Tibial artery (tissue), 4 donors: ENCODE results near the gene CTAGE9.

Source experiments
- DNase-seq, 2 donors: peaks; one replicate each; pipeline ENCODE4 v3.0.0-alpha.2; 2019
- H3K27ac ChIP-seq, 2 donors: fragments of 200-600 bp; sonication (generic) in 1 of 2; 1 replicate in 1 of 2; 2 replicates in 1 of 2; pipeline ENCODE4 v1.5.1; 2018 to 2019; ENCODE audit warnings: mild to moderate bottlenecking in 1 of 2
- H3K27me3 ChIP-seq, 2 donors: fragments of 200-600 bp; sonication (generic) in 1 of 2; one replicate each; pipeline versions ENCODE4 v1.5.1 to v1.6.0; 2016 to 2019
- H3K36me3 ChIP-seq, 3 donors: fragments of 200-600 bp; sonication (generic) in 2 of 3; one replicate each; pipeline ENCODE4 v1.5.1; 2016 to 2019; ENCODE audit warnings: mild to moderate bottlenecking in 2 of 3
- H3K4me1 ChIP-seq, 4 donors: fragments of 200-600 bp; sonication (generic) in 2 of 4; 1 replicate in 3 of 4; 2 replicates in 1 of 4; pipeline ENCODE4 v1.5.1; 2016 to 2019
- H3K4me3 ChIP-seq, 2 donors: fragments of 200-600 bp; sonication (generic) in 1 of 2; 1 replicate in 1 of 2; 2 replicates in 1 of 2; pipeline ENCODE4 v1.5.1; 2018 to 2019; ENCODE audit warnings: mild to moderate bottlenecking in 2 of 2
- H3K9me3 ChIP-seq, 3 donors: fragments of 200-600 bp; sonication (generic) in 1 of 3; one replicate each; pipeline ENCODE4 v1.5.1; 2016 to 2019
- CTCF ChIP-seq, 2 experiments: fragments of 200-600 bp in 1 of 2; fragments of 450-650 bp in 1 of 2; IDR thresholded peaks; one replicate each; pipeline ENCODE4 v1.5.1; 2017 to 2019; ENCODE audit warnings: antibody characterized with exemption in 2 of 2, mild to moderate bottlenecking in 1 of 2, moderate library complexity in 1 of 2
- intact Hi-C: fragments of 100-400 bp; cut with DNase I; formaldehyde crosslinking; loops from one replicate; pipeline ENCODE4 v1.15.0; 2023; ENCODE audit warnings: low total_unique reads

Gene CTAGE9

DNA sequence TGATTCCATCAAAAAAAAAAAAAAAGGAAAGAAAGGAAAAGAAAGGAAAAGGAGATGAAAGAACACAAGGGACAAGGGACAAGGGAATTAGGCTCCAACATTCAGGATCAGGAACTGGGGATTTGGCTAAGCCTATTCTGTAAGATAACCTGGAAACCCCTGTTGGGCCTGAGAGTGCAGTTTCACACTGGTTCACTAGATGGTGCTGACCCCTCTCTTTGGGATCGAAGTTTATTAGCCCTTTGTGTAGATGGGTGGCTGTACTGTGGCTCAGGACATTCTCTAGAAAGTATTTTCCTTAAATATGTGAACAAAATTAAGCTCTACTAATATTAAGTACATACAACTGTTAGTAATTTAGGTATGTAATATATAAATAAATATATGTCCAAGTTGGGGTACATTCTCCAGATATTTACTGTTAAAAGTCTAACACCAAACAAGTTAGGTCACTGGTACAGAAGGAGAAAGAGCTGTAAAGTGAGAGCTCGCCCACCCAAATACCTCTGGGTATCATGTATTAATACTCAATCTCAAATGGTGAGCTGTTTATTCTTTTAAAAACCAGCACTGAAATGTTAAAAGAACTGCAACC is 15.9 kb downstream of the CTAGE9 start:
- peak in 1 of 2 donors; percentile 27 for DNase-seq
- no peak overlapping the region for H3K27ac ChIP-seq
- H3K9me3 ChIP-seq: no peaks in the 10 kb centered on the region
- H3K4me1 ChIP-seq: no peaks in the 10 kb centered on the region
- H3K4me3 ChIP-seq: no peak overlapping the region
- peak; percentile 76 to 86 for TF ChIP-seq CTCF (IDR thresholded peaks at IDR 0.05)
- no peaks in the 10 kb centered on the region for H3K36me3 ChIP-seq
- intact Hi-C loops: loop anchor here (5.0 kb wide), 1 partner anchor 212 kb away; no protein-coding TSS in a partner anchor
- H3K27me3 ChIP-seq: no peaks in the 10 kb centered on the region

DNA sequence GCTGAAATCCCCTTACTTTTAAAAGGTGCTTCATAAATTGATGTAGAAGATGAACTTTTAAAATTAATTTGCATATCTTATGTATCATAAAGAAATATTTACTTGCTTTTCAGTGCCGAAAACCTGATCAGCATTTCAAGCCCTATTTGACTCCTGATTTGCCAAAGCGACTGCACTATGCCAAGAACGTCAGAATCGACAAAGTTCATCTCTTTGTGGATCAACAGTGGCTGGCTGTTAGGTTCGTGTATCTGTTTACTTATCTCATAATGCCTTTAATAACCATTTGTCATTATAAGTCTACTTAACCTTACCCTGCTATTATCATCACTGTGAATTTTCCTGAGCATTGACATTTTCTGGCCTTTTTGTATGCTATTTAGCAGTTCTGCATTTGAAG is 17.4 kb downstream of the CTAGE9 start:
- Histone ChIP-seq H3K27me3 (no peaks in the 10 kb centered on the region), H3K4me1 (no peaks in the 10 kb centered on the region), H3K27ac (no peak overlapping the region), H3K36me3 (no peaks in the 10 kb centered on the region), H3K9me3 (no peaks in the 10 kb centered on the region), H3K4me3 (no peak overlapping the region)
- DNase-seq: no peak
- intact Hi-C loops: loop anchor here (5.0 kb wide), 1 partner anchor 214 kb away; no protein-coding TSS in a partner anchor
- no peak for TF ChIP-seq CTCF (IDR thresholded peaks at IDR 0.05)

- Histone ChIP-seq H3K4me1 (no peaks in the 10 kb centered on the region), H3K4me3 (no peak overlapping the region), H3K27me3 (no peaks in the 10 kb centered on the region), H3K9me3 (no peaks in the 10 kb centered on the region), H3K27ac (no peak overlapping the region), H3K36me3 (no peaks in the 10 kb centered on the region)
- intact Hi-C loops: loop anchor here (5.0 kb wide), 1 partner anchor 215 kb away; no protein-coding TSS in a partner anchor
- no peak for DNase-seq
- no peak for TF ChIP-seq CTCF (IDR thresholded peaks at IDR 0.05)
Measured at GRCh38 chr6:131692589-131692988, 18.2 kb downstream of the CTAGE9 start.

DNA sequence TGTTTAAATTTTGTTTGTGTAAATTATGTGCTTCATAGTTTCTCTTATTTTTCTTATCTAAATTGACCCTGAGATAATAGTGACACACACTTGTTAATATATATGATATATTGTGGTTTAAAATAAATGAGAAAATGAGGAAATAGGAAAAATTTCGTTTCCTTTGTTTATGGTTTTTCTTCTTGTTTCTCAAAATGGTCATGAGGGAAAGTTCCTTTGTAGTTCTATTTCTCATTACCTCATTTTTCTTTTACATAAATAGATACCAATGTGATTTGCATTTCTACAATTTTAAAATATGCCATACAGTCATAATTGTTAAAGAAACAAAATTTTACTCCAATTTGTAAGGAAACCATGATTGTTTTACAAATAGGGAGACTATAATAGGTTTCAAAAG is 18.8 kb downstream of the CTAGE9 start:
- H3K9me3 ChIP-seq: no peaks in the 10 kb centered on the region
- no peaks in the 10 kb centered on the region for H3K36me3 ChIP-seq
- intact Hi-C loops: loop anchor here (5.0 kb wide), 1 partner anchor 215 kb away; no protein-coding TSS in a partner anchor
- TF ChIP-seq CTCF (IDR thresholded peaks at IDR 0.05): no peak
- H3K27ac ChIP-seq: no peak overlapping the region
- DNase-seq: no peak
- H3K4me3 ChIP-seq: no peak overlapping the region
- H3K27me3 ChIP-seq: no peaks in the 10 kb centered on the region
- H3K4me1 ChIP-seq: no peaks in the 10 kb centered on the region

- no peaks in the 10 kb centered on the region for H3K9me3 ChIP-seq
- H3K4me1 ChIP-seq: no peaks in the 10 kb centered on the region
- intact Hi-C loops: no loop called here
- H3K36me3 ChIP-seq: no peaks in the 10 kb centered on the region
- DNase-seq: no peak
- no peak for TF ChIP-seq CTCF (IDR thresholded peaks at IDR 0.05)
- H3K27me3 ChIP-seq: no peaks in the 10 kb centered on the region
- no peak overlapping the region for H3K4me3 ChIP-seq
- H3K27ac ChIP-seq: no peak overlapping the region
Measured at GRCh38 chr6:131688286-131688685, 22.5 kb downstream of the CTAGE9 start.
